PC-9 (cell line): Measurements from ENCODE around the gene TAC3. TPM values are rescaled to one million over a fixed set of nuclear protein-coding genes. Genes with fewer than 3 reads are reported as not detected.
"Not testable (repeated sequence)": the region's sequence is repeated elsewhere in the genome, so short reads cannot be mapped to it uniquely, and the experiment has no call there.

Experiments
- BruUV-seq: library from RNA; stranded (reverse); fragments of 400-500 nt; replicated peaks from 2 replicates; lab custom pipeline; 2021; lab: Mats Ljungman, UMichigan
- CTCF ChIA-PET: fragments of 300-600 bp; sonication (Branson Sonifier 250); formaldehyde crosslinking; loops from one replicate; lab custom pipeline; 2022; ENCODE audit warnings: antibody characterized with exemption; lab: Charles Lee
- POLR2A ChIA-PET: fragments of 300-600 bp; sonication (Branson Sonifier 250); formaldehyde crosslinking; loops from one replicate; lab custom pipeline; 2022; ENCODE audit warnings: antibody characterized with exemption; ENCODE audit not compliant: unreplicated experiment; lab: Charles Lee
- DNase-seq, 2 experiments: peaks; one replicate each; pipeline versions ENCODE4 v3.0.0 to v3.0.0-alpha.2; 2015 to 2022; ENCODE audit warnings: mixed read lengths in 1 of 2
- H2AFZ ChIP-seq: fragments of 200-600 bp; sonication (generic); 2 replicates; pipeline ENCODE4 v1.8.1; 2017; ENCODE audit warnings: antibody characterized with exemption
- H3F3A ChIP-seq: fragments of 200-600 bp; sonication (generic); 2 replicates; pipeline ENCODE4 v1.8.1; 2017; ENCODE audit warnings: antibody characterized with exemption, mild to moderate bottlenecking, low read depth; ENCODE audit not compliant: insufficient read depth
- H3K27ac ChIP-seq: fragments of 200-600 bp; sonication (generic); 2 replicates; pipeline ENCODE4 v1.6.1; 2016; ENCODE audit warnings: mixed run types
- H3K27me3 ChIP-seq: fragments of 200-600 bp; sonication (generic); 2 replicates; pipeline ENCODE4 v1.6.1; 2016; ENCODE audit warnings: low read depth, mixed run types; ENCODE audit not compliant: insufficient read depth
- H3K36me3 ChIP-seq: fragments of 200-600 bp; sonication (generic); 2 replicates; pipeline ENCODE4 v1.6.1; 2016; ENCODE audit warnings: low read depth, mixed run types
- H3K4me1 ChIP-seq: fragments of 200-600 bp; sonication (generic); replicated peaks from 2 replicates; pipeline ENCODE4 v1.6.1; 2016; ENCODE audit warnings: mixed run types; ENCODE audit not compliant: insufficient read depth
- H3K4me2 ChIP-seq: fragments of 200-600 bp; sonication (generic); 2 replicates; pipeline ENCODE4 v1.6.1; 2017; ENCODE audit warnings: mixed run types
- H3K4me3 ChIP-seq: fragments of 200-600 bp; sonication (generic); 2 replicates; pipeline ENCODE4 v1.6.1; 2016; ENCODE audit warnings: mixed run types
- H3K79me2 ChIP-seq: fragments of 200-600 bp; sonication (generic); 2 replicates; pipeline ENCODE4 v1.6.1; 2017; ENCODE audit warnings: low read depth, mixed run types
- H3K9me2 ChIP-seq: fragments of 200-600 bp; sonication (generic); 2 replicates; pipeline ENCODE4 v1.8.1; 2017; ENCODE audit warnings: mild to moderate bottlenecking; ENCODE audit not compliant: insufficient read depth
- H3K9me3 ChIP-seq: fragments of 200-600 bp; sonication (generic); 2 replicates; pipeline ENCODE4 v1.8.1; 2016; ENCODE audit warnings: low read depth; ENCODE audit not compliant: insufficient read depth
- H4K20me1 ChIP-seq: fragments of 200-600 bp; sonication (generic); 2 replicates; pipeline ENCODE4 v1.8.1; 2017; ENCODE audit not compliant: insufficient read depth
- EZH2 ChIP-seq: fragments of 200-600 bp; sonication (generic); IDR thresholded peaks from 2 replicates; pipeline ENCODE4 v1.8.0; 2017; ENCODE audit warnings: antibody characterized with exemption, low read depth
- intact Hi-C: fragments of 100-400 bp; cut with micrococcal nuclease; formaldehyde crosslinking; loops from one replicate; pipeline ENCODE4 v1.10.0; 2022; ENCODE audit not compliant: unreplicated experiment
- total RNA-seq: library from RNA; stranded (reverse); gene quantifications from 2 replicates; pipeline ENCODE4 v1.2.3, GENCODE V29; 2021
- TF ChIP-seq, protein P1 (sequence below): fragments of 200-600 bp; sonication (generic); conservative IDR thresholded peaks from 2 replicates; pipeline ENCODE4 v1.6.1; 2017; ENCODE audit warnings: mixed run types, antibody characterized with exemption, mild to moderate bottlenecking, moderate library complexity

The TAC3 gene
- total RNA-seq, 1 experiment from 2014 or later = not detected

DNA sequence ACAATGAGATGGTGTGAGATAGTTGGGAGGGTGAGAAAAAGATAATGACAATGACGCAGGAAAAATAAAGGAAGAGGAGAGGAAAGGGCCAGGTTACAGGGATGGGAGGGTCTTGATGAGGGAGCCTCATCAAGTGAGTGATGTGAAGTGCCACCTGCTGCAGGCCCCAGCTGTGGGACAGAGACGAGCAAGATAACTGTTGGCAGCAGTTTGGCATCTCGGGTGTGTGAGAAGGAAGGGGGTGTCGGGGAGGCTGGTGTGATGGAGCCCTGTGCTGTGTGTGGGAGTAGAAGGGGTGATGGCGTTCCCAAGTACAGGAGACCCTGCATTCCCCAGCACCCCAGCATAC is 11.4 kb upstream of the TAC3 start:
- POLR2A ChIA-PET = no interaction called here

DNA sequence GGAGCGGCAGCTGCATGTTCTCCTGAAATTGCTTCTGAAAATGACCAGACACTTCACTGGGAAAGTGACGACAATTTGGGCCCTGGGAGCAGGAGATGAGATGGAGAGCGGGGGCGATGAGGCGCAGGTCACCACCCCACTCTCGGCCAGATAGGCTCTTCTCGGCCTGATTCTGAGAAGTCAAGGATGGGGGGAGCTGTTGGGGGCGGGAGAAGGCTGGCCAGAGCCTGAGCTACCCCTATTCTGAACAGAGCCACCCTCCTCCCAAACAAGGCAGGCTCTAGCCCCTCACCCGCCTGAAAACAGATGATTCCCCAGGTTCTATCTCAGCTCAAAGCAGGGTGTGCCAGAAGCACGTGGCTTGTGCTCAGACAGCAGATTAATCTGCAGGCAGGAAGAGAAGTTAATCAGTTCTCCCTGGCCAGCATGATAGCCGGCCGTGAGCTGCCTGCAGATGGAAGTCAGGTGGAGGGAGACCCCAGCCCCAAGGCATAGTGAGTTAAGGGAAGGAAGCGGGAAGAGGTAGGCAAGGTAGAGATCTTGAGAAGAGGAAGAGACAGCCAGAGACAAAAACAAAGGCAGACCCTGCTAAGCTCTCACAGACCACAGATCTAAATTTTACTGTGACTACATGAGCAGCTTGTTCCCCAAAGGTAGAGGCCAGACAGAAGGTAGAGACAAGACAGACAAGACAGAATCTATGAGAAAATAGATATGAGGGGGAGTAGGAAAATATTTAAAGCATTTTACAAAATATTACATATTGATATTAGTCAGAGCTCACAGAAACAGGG is 10.9 kb upstream of the TAC3 start:
- CTCF ChIA-PET = no interaction called here

More for the DNA sequence above, 11.4 kb upstream of the TAC3 start:
- Histone ChIP-seq H3F3A (no peaks in the 10 kb centered on the region), H3K9me2 (no peaks in the 10 kb centered on the region), H3K36me3 (no peaks in the 10 kb centered on the region), H4K20me1 (no peaks in the 10 kb centered on the region), H3K9me3 (no peaks in the 10 kb centered on the region), H3K4me3 (no peak overlapping the region), H3K27me3 (peaks cover 44% of the 10 kb centered on the region), H3K4me1 (no peaks in the 10 kb centered on the region), H2AFZ (no peak overlapping the region), H3K79me2 (no peaks in the 10 kb centered on the region), H3K27ac (no peak overlapping the region), H3K4me2 (no peak overlapping the region)
- intact Hi-C loops = no loop called here
- TF ChIP-seq EZH2 = no peak
- TF ChIP-seq, protein P1, sequence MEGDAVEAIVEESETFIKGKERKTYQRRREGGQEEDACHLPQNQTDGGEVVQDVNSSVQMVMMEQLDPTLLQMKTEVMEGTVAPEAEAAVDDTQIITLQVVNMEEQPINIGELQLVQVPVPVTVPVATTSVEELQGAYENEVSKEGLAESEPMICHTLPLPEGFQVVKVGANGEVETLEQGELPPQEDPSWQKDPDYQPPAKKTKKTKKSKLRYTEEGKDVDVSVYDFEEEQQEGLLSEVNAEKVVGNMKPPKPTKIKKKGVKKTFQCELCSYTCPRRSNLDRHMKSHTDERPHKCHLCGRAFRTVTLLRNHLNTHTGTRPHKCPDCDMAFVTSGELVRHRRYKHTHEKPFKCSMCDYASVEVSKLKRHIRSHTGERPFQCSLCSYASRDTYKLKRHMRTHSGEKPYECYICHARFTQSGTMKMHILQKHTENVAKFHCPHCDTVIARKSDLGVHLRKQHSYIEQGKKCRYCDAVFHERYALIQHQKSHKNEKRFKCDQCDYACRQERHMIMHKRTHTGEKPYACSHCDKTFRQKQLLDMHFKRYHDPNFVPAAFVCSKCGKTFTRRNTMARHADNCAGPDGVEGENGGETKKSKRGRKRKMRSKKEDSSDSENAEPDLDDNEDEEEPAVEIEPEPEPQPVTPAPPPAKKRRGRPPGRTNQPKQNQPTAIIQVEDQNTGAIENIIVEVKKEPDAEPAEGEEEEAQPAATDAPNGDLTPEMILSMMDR = no peak
- DNase-seq = no peak
- CTCF ChIA-PET = no interaction called here
- BruUV-seq = no TSS peak

DNA sequence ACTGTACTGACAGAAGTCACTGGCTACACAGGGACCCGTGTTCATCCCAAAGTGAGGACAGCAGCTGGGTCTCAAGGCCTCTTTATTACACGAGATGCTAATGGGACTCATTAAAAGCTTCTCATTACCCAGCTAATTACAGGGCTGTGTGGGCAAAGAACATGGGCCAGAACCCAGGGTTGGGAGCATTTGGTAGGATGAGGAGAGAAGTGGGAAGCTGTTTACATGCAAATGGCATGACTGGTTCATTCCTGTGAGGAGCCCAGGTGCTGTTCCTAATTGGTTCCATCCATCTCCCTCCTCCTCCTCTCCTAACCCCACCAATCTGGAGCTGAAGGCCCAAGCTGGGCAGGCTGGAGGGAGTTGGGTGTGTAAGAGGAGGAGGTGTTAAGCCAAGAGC is 8.9 kb upstream of the TAC3 start:
- H3K9me3 ChIP-seq = no peaks in the 10 kb centered on the region
- no peaks in the 10 kb centered on the region for H3K9me2 ChIP-seq
- no peak overlapping the region for H3K4me2 ChIP-seq
- no TSS peak for BruUV-seq
- no peaks in the 10 kb centered on the region for H3K36me3 ChIP-seq
- H3F3A ChIP-seq = no peaks in the 10 kb centered on the region
- CTCF ChIA-PET = interaction anchor here (0.6 kb wide), 1 partner anchor 49 kb away, joined by 6 read pairs; no protein-coding TSS in a partner anchor
- H4K20me1 ChIP-seq = no peaks in the 10 kb centered on the region
- H3K79me2 ChIP-seq = no peaks in the 10 kb centered on the region
- TF ChIP-seq, protein P1 = no peak
- TF ChIP-seq EZH2 = no peak
- POLR2A ChIA-PET = no interaction called here
- no peaks in the 10 kb centered on the region for H3K4me1 ChIP-seq
- DNase-seq = no peak
- intact Hi-C loops = no loop called here
- no peak overlapping the region for H3K27ac ChIP-seq
- no peak overlapping the region for H3K4me3 ChIP-seq
- peaks cover 39% of the 10 kb centered on the region for H3K27me3 ChIP-seq
- H2AFZ ChIP-seq = no peak overlapping the region

More for the DNA sequence above, 10.9 kb upstream of the TAC3 start:
- Histone ChIP-seq H3K9me3 (no peaks in the 10 kb centered on the region), H3K4me2 (no peak overlapping the region), H3K27ac (no peak overlapping the region), H3F3A (no peaks in the 10 kb centered on the region), H3K9me2 (no peaks in the 10 kb centered on the region), H3K36me3 (no peaks in the 10 kb centered on the region), H3K79me2 (no peaks in the 10 kb centered on the region), H2AFZ (no peak overlapping the region), H3K27me3 (peaks cover 44% of the 10 kb centered on the region), H4K20me1 (no peaks in the 10 kb centered on the region), H3K4me1 (no peaks in the 10 kb centered on the region), H3K4me3 (no peak overlapping the region)
- POLR2A ChIA-PET = no interaction called here
- TF ChIP-seq, protein P1 = no peak
- no peak for TF ChIP-seq EZH2
- intact Hi-C loops = no loop called here
- BruUV-seq = no TSS peak
- no peak for DNase-seq

DNA sequence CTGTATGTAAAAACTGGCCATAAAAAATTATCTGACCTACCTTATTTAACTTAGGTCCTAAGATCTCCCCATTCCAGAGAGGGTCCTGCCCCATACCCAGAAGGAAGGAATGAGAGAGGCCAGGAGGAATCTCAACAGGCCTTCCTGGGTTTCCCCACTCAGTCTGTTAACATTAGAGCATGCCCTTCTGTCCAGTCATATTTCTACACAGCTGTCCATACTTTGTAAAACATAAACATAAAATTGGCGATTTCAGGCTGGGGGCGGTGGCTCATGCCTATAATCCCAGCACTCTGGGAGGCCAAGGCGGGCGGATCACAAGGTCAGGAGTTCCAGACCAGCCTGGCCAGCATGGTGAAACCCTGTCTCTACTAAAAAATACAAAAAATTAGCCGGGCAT is 6.0 kb upstream of the TAC3 start:
- H3K9me3 ChIP-seq, H2AFZ ChIP-seq, H3K27ac ChIP-seq, H3K36me3 ChIP-seq, CTCF ChIA-PET, BruUV-seq, H3K9me2 ChIP-seq, POLR2A ChIA-PET, H3K4me3 ChIP-seq, H3K79me2 ChIP-seq, DNase-seq, H3K4me2 ChIP-seq, H3F3A ChIP-seq, H4K20me1 ChIP-seq, intact Hi-C loops: not testable (repeated sequence)
- Histone ChIP-seq H3K4me1 (peaks cover 10% of the 10 kb centered on the region), H3K27me3 (peaks cover 16% of the 10 kb centered on the region)
